Psoas muscle (tissue), 8 donors: ENCODE data around the gene OR6K2. TPM values are rescaled to one million over a fixed set of nuclear protein-coding genes. Genes with fewer than 3 reads are reported as not detected.
"Not testable (repeated sequence)": the region's sequence is repeated elsewhere in the genome, so short reads cannot be mapped to it uniquely, and the experiment has no call there.

ENCODE experiments used
- ATAC-seq, 4 donors: fragments of 200-7000 bp; cut with Tn5 transposase; one replicate each; pipeline ENCODE4 v1.9.1; 2020; ENCODE audit warnings: moderate library complexity in 3 of 4, mild to moderate bottlenecking in 2 of 4
- DNase-seq, 2 donors: peaks; one replicate each; pipeline ENCODE4 v3.0.0-alpha.2; 2020
- H3K27ac ChIP-seq: fragments of 200-600 bp; one replicate; pipeline ENCODE4 v1.8.0; 2022
- H3K27me3 ChIP-seq, 3 donors: fragments of 200-600 bp in 1 of 3; one replicate each; pipeline versions ENCODE4 v1.6.1 to v1.8.0; 2013 to 2022; ENCODE audit warnings: low read length in 2 of 3, mild to moderate bottlenecking in 2 of 3, moderate library complexity in 1 of 3; ENCODE audit not compliant: insufficient read depth in 3 of 3
- H3K36me3 ChIP-seq, 2 donors: fragments of 200-600 bp in 1 of 2; one replicate each; pipeline versions ENCODE4 v1.6.1 to v1.8.0; 2013 to 2022; ENCODE audit warnings: low read depth in 1 of 2, mild to moderate bottlenecking in 1 of 2, moderate library complexity in 1 of 2; ENCODE audit not compliant: insufficient read depth in 1 of 2
- H3K4me1 ChIP-seq: fragments of 200-600 bp; one replicate; pipeline ENCODE4 v1.8.0; 2022
- H3K4me3 ChIP-seq: fragments of 200-600 bp; one replicate; pipeline ENCODE4 v1.8.0; 2022; ENCODE audit warnings: mild to moderate bottlenecking
- H3K9me3 ChIP-seq: fragments of 200-600 bp; one replicate; pipeline ENCODE4 v1.8.0; 2022
- WGBS, 3 donors: extraction: QIAGEN DNeasy Blood & Tissue Kit; methylation state at CpG; one replicate each; pipeline versions ENCODE4 v1.1.6 to v1.1.7; 2013; 5-methylcytosine and 5-hydroxymethylcytosine counted together
- intact Hi-C, 2 donors: fragments of 100-400 bp; cut with DNase I; formaldehyde crosslinking; loops; one replicate each; pipeline versions ENCODE4 v1.11.0 to v1.14.2; 2022
- polyA plus RNA-seq, 3 donors: library from polyadenylated mRNA; stranded (reverse); fragments of 200-250 nt; gene quantifications; one replicate each; pipeline ENCODE4 v1.2.3, GENCODE V29; 2013
- total RNA-seq, 4 donors: library from RNA; stranded (reverse); fragmentation: NEBNext Ultra II Directional in 2 of 4; extraction: Animal tissue kit (Norgen Biotek cat#: 25700) in 2 of 4; gene quantifications; one replicate each; pipeline versions ENCODE4 v1.2.1 to v1.2.4, GENCODE V29; 2021 to 2023
- TF ChIP-seq, protein P1 (sequence below): fragments of 200-600 bp; IDR thresholded peaks from one replicate; pipeline ENCODE4 v1.8.0; 2022; ENCODE audit warnings: antibody characterized with exemption
- donor health status: healthy with polysubstance abuse.
- donor health status: DM: no; HTN: no; CAD: no; lungs with moderate emphysema.
- donor health status: Bipolar disorder and iron deficiency.
- donor health status: healthy.
- donor health status: DM: yes; HTN: yes; CAD: no.
- donor health status: DM: no; HTN: no; CAD: no.
- donor health status: DM: no; HTN: no; CAD: no.
- donor health status: DM: yes; HTN: yes; CAD: no.

Gene OR6K2
- total and polyA plus RNA-seq, 7 donors, result not detected

DNA sequence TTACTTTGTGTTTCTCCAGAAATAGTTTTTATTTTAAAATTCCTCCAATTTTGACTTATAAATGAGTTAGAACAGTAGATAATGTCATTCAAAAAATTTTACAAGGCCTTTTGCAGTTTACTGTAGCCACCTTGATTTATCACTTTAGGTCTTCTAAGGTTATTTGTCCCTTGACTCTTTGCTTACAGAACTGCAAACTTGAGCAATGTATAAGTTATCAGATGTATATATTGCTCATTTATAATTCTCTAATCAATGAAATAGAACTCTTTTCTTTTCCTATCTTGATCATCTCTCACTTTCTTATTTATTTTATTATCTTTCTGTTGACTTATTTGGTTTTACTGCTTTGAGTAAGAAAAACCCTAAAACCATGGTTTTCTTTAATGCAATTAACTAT, 8.1 kb downstream of the OR6K2 start:
- intact Hi-C loops, result no loop called here
- no peak for DNase-seq
- Histone ChIP-seq H3K9me3 (no peaks in the 10 kb centered on the region), H3K27me3 (no peaks in the 10 kb centered on the region), H3K4me3 (no peak overlapping the region), H3K27ac (no peak overlapping the region), H3K36me3 (no peaks in the 10 kb centered on the region), H3K4me1 (no peaks in the 10 kb centered on the region)
- ATAC-seq, result no peak
- TF ChIP-seq, protein P1, sequence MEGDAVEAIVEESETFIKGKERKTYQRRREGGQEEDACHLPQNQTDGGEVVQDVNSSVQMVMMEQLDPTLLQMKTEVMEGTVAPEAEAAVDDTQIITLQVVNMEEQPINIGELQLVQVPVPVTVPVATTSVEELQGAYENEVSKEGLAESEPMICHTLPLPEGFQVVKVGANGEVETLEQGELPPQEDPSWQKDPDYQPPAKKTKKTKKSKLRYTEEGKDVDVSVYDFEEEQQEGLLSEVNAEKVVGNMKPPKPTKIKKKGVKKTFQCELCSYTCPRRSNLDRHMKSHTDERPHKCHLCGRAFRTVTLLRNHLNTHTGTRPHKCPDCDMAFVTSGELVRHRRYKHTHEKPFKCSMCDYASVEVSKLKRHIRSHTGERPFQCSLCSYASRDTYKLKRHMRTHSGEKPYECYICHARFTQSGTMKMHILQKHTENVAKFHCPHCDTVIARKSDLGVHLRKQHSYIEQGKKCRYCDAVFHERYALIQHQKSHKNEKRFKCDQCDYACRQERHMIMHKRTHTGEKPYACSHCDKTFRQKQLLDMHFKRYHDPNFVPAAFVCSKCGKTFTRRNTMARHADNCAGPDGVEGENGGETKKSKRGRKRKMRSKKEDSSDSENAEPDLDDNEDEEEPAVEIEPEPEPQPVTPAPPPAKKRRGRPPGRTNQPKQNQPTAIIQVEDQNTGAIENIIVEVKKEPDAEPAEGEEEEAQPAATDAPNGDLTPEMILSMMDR, result no peak

DNA sequence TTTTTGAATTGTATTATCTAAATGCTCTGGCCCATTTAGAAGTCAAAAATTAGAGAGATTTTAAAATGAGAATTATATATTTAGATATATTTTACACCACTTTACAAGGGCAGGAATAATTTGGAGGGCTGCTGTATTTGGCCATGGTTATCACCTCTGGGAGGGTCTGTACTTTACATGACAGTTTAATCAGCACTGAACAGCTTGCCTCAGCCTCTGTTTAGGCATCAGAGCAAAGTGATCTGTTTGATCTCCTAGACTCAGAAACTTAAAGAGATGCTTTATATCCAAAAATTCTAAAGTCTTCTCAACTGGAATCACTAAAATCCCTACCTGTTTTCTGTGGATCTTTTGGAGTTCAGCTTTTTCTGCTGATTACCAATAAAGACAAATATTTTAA, 8.5 kb downstream of the OR6K2 start:
- ATAC-seq (no peak), DNase-seq (no peak)
- intact Hi-C loops, result no loop called here
- Histone ChIP-seq H3K4me3 (no peak overlapping the region), H3K36me3 (no peaks in the 10 kb centered on the region), H3K27me3 (no peaks in the 10 kb centered on the region), H3K9me3 (no peaks in the 10 kb centered on the region), H3K4me1 (no peaks in the 10 kb centered on the region), H3K27ac (no peak overlapping the region)
- TF ChIP-seq, protein P1, result no peak

GRCh38 chr1:158691149-158691548, 9.3 kb downstream of the OR6K2 start:
- H3K4me3 ChIP-seq, H3K36me3 ChIP-seq, intact Hi-C loops, H3K27ac ChIP-seq, H3K27me3 ChIP-seq, H3K9me3 ChIP-seq, ATAC-seq, H3K4me1 ChIP-seq, DNase-seq: not testable (repeated sequence)
- 37 to 61% (median 44%) methylated on average over 1 of the region's 1 CpG for WGBS, 3 donors

GRCh38 chr1:158689875-158690274, 10.6 kb downstream of the OR6K2 start:
- no peak for DNase-seq
- H3K36me3 ChIP-seq, result no peaks in the 10 kb centered on the region
- H3K4me3 ChIP-seq, result no peak overlapping the region
- intact Hi-C loops, result no loop called here
- H3K9me3 ChIP-seq, result no peaks in the 10 kb centered on the region
- no peak overlapping the region for H3K27ac ChIP-seq
- TF ChIP-seq, protein P1, result no peak
- no peak for ATAC-seq
- no peaks in the 10 kb centered on the region for H3K4me1 ChIP-seq
- H3K27me3 ChIP-seq, result peaks cover 0 to 3% (median 0%) of the 10 kb centered on the region in 3 donors

- H3K27ac ChIP-seq, result no peak overlapping the region
- ATAC-seq, result no peak
- DNase-seq, result no peak
- 58 to 76% (median 72%) methylated on average over 1 of the region's 1 CpG for WGBS, 3 donors
- no peaks in the 10 kb centered on the region for H3K4me1 ChIP-seq
- no peaks in the 10 kb centered on the region for H3K9me3 ChIP-seq
- intact Hi-C loops, result no loop called here
- TF ChIP-seq, protein P1, result no peak
- H3K27me3 ChIP-seq, result peaks cover 0 to 3% (median 0%) of the 10 kb centered on the region in 3 donors
- H3K4me3 ChIP-seq, result no peak overlapping the region
- no peaks in the 10 kb centered on the region for H3K36me3 ChIP-seq
These were observed 11.3 kb downstream of the OR6K2 start for GRCh38 chr1:158689110-158689509.

DNA sequence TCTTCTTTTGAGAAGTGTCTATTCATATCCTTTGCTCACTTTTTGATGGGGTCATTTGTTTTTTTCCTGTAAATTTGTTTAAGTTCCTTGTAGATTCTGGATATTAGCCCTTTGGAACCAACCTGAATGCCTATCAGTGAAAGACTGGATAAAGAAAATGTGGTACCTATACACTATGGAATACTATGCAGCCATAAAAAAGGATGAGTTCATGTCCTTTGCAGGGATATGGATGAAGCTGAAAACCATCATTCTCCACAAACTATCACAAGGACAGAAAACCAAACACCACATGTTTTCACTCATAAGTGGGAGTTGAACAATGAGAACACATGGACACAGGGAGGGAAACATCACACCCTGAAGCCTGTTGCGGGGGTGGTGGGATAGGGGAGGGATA, 12.1 kb downstream of the OR6K2 start:
- H3K36me3 ChIP-seq, DNase-seq, H3K27ac ChIP-seq, H3K27me3 ChIP-seq, ATAC-seq, intact Hi-C loops, H3K4me1 ChIP-seq, H3K9me3 ChIP-seq, H3K4me3 ChIP-seq: not testable (repeated sequence)
- 79 to 92% (median 88%) methylated on average over 1 of the region's 1 CpG for WGBS, 3 donors
